GM19468 (cell line): ENCODE data around the gene DNAJC9.
"Not testable (repeated sequence)": the region's sequence is repeated elsewhere in the genome, so short reads cannot be mapped to it uniquely, and the experiment has no call there.

Experiments used
- ATAC-seq: cut with Tn5 transposase; IDR thresholded peaks from one replicate; pipeline ENCODE4 v1.9.1; 2021; ENCODE audit warnings: mild to moderate bottlenecking, moderate library complexity, moderate number of reproducible peaks; ENCODE audit not compliant: unreplicated experiment; ENCODE audit errors: extremely low read depth

The DNAJC9 gene

GRCh38 chr10:73246646-73247508 lies at the start of gene DNAJC9:
Gene DNAJC9 (minus strand): TSS chr10:73247255. CDS start chr10:73247189, 66 bp downstream.
- peak; percentile 74 for ATAC-seq

GRCh38 chr10:73293461-73293860 lies 46.4 kb upstream of the DNAJC9 start:
- no peak for ATAC-seq

- no peak for ATAC-seq
Observed at GRCh38 chr10:73289958-73290357, 42.9 kb upstream of the DNAJC9 start.

GRCh38 chr10:73287441-73287840 lies 40.4 kb upstream of the DNAJC9 start:
- no peak for ATAC-seq

GRCh38 chr10:73281097-73281496 lies 34.0 kb upstream of the DNAJC9 start:
- no peak for ATAC-seq

GRCh38 chr10:73264423-73264822 lies 17.4 kb upstream of the DNAJC9 start:
- ATAC-seq, result no peak

- ATAC-seq, result no peak
Observed at GRCh38 chr10:73263693-73264347, 16.8 kb upstream of the DNAJC9 start.

- ATAC-seq, result no peak
Observed at GRCh38 chr10:73262880-73263555, 16.0 kb upstream of the DNAJC9 start.

- no peak for ATAC-seq
Observed at GRCh38 chr10:73262105-73262730, 15.2 kb upstream of the DNAJC9 start.

- ATAC-seq, result no peak
Observed at GRCh38 chr10:73261362-73261995, 14.4 kb upstream of the DNAJC9 start.

- not testable (repeated sequence) for ATAC-seq
Observed at GRCh38 chr10:73258612-73259011, 11.6 kb upstream of the DNAJC9 start.

GRCh38 chr10:73253225-73253555 lies 6.1 kb upstream of the DNAJC9 start:
- no peak for ATAC-seq

- peak; percentile 71 for ATAC-seq
Observed at GRCh38 chr10:73252445-73253224, 5.6 kb upstream of the DNAJC9 start, which contains the start of gene MRPS16. Gene MRPS16 (minus strand): TSS chr10:73252644. CDS start chr10:73252482, 162 bp downstream.

GRCh38 chr10:73251683-73252444 lies 4.8 kb upstream of the DNAJC9 start:
- no peak for ATAC-seq

GRCh38 chr10:73248259-73248724 lies 1.2 kb upstream of the DNAJC9 start:
- no peak for ATAC-seq

- no peak for ATAC-seq
Observed at GRCh38 chr10:73247509-73248258, 629 bp upstream of the DNAJC9 start.

- no peak for ATAC-seq
Observed at GRCh38 chr10:73246322-73246645, 771 bp downstream of the DNAJC9 start.
